ENCODE data around the gene RPS6KA2. TPM values are rescaled to one million over a fixed set of nuclear protein-coding genes. Genes with fewer than 3 reads are reported as not detected.
"Not testable (repeated sequence)": the region's sequence is repeated elsewhere in the genome, so short reads cannot be mapped to it uniquely, and the experiment has no call there.

The RPS6KA2 gene
- polyA plus RNA-seq, 5 donors = 38.9 to 52.0 (median 42.5) TPM

- no peak for DNase-seq
Observed at GRCh38 chr6:166556863-166557322, 70.2 kb downstream of the RPS6KA2 start.

DNA sequence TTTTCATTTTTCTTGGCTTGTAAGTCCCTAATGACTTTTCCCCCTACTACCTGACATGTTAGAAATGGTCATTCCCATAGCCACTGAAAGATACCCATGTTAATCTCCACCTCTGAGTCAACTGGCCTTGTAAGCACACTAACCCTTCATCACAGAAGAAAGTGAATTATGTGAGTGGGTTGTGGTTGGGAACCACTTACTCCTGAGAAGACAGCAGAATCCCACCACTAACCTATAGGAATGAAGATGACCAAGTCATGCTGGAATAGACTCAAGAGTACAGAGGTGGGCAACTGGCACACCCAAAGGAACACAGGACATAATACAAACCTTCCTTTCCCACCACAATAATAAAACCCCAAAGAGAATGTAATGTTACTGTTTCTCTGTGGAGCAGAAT is 70.7 kb downstream of the RPS6KA2 start:
- no peak for DNase-seq

GRCh38 chr6:166555086-166555485 is 72.0 kb downstream of the RPS6KA2 start:
- DNase-seq = no peak

GRCh38 chr6:166554316-166554715 is 72.7 kb downstream of the RPS6KA2 start:
- DNase-seq = no peak

- no peak for DNase-seq
Observed at GRCh38 chr6:166553563-166554271, 73.3 kb downstream of the RPS6KA2 start.

DNA sequence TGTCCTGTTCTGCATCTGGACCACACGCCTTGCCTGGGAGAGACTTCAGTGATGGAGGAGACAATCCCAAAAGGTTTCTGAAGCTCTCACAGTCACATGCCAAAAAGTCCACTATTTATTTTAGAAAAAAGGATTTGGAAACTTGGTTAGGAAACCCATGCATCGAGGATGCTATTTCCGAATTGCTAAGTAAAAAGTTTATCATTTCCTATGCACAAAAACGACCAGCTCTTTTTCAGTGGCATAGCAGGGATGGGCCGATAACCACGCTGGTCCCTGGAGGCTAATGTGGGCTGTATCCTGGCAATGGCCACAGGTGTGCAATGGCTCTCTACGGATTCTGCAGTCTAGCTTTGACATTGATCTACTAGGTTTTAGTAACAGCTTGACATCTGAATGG is 74.5 kb downstream of the RPS6KA2 start:
- DNase-seq = no peak

GRCh38 chr6:166551754-166552495 is 75.1 kb downstream of the RPS6KA2 start:
- no peak for DNase-seq

- no peak for DNase-seq
Observed at GRCh38 chr6:166546653-166547052, 80.4 kb downstream of the RPS6KA2 start.

GRCh38 chr6:166545156-166546034 is 81.7 kb downstream of the RPS6KA2 start:
- DNase-seq = no peak

- DNase-seq = no peak
Observed at GRCh38 chr6:166544296-166544605, 82.8 kb downstream of the RPS6KA2 start.

DNA sequence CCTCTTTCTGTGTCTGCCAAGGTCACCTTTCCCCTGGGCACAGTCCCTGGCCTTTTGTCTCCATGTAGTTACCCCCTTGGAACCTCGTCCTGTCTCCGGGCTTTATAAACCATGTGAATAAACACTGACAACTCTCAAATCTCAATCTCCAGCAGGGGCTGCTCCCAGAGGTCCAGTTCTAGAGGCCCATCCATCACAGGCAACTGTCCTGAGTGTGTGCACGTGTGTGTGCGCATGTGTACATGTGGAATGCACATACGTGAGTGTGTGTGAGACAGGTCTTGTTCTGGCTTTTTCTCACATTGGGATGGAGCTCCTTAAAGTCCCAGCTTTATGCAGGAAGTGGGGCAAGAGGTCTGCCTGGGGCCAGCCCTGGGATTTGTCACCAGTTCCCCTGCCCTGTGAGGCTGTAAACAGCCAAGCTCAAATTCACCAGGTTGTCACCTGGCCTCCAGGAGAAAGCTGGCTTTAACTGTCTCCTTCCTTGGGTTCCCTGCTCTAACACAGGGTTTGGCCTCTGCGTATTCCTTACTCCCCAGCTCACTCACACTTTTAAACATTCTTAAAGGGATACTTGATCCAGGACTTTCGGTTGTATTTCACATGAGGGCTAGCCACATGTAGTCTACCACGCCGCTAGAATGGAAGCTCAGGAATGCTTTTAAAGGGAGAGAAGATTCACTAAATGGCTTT is 83.3 kb downstream of the RPS6KA2 start:
- DNase-seq = no peak

DNA sequence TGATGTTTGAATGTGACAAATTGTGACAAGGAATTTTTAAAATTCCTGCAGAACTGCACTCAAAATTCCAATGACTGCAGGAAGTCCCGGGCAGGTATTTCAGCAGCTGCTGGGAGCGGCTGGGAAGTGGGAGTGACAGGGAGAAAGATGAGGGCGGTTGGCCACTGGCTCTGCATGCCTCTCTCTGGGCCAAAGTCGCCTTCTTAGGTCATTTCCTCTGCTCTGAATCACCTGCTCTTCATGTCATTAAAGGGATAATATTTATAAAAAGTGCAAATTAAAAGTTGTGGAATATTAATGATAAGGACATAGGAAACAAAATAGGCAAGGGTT is 84.5 kb downstream of the RPS6KA2 start:
- DNase-seq = no peak

- no peak for DNase-seq
Observed at GRCh38 chr6:166541876-166542579, 85.0 kb downstream of the RPS6KA2 start.

- DNase-seq = no peak
Observed at GRCh38 chr6:166541366-166541765, 85.7 kb downstream of the RPS6KA2 start.

DNA sequence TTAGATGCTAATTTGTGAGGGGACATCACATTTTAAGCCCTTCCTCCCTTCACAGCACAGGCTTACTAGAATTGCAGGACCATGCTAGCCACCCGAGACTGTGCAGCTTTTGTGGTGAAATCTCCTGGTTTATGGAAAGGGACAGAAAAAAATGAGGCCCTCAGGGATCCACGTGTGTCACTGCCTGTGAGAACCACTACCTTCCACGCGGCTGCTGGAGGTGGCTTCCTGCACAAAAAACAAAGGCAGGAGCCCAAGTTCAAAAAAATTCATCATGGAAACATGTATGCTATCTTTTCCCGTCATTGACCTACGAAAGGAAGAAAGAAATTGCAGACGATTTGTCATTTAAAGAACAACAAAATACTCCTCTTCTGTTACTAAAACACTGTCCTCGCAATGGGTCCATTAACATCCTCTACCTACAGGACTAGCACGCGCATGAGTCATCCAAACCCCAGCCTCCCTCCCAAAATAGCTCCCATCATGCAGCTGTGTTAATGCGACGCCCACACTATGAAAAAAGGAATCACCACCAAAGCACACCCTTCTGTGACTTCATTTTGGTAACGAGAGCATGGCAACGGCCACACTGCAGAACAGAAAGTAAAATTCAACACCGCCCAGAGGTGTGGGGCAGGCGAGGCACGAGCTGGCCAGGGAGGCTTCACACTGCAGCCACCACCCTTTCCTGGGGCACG is 86.3 kb downstream of the RPS6KA2 start:
- no peak for DNase-seq

DNA sequence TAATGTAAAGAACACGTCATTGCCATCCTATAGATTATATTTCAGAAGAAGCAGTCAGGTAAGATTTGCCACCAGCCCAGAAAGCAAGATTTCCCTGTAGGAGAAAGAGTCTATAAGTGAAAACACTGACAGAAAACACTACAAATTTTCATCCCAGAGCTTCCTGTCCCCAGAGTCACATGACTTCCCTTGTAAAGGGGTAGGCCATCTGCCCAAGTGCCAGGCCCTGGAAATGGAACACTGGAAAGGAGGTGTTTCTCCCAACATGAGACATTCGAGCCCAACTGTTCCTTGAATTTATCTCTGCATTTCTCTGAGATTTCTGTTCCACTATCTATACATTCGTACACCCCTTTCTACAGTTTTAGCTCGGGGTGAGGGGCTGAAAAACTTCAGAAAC is 87.5 kb downstream of the RPS6KA2 start:
- no peak for DNase-seq

- not testable (repeated sequence) for DNase-seq
Observed at GRCh38 chr6:166539011-166539385, 88.1 kb downstream of the RPS6KA2 start.

DNA sequence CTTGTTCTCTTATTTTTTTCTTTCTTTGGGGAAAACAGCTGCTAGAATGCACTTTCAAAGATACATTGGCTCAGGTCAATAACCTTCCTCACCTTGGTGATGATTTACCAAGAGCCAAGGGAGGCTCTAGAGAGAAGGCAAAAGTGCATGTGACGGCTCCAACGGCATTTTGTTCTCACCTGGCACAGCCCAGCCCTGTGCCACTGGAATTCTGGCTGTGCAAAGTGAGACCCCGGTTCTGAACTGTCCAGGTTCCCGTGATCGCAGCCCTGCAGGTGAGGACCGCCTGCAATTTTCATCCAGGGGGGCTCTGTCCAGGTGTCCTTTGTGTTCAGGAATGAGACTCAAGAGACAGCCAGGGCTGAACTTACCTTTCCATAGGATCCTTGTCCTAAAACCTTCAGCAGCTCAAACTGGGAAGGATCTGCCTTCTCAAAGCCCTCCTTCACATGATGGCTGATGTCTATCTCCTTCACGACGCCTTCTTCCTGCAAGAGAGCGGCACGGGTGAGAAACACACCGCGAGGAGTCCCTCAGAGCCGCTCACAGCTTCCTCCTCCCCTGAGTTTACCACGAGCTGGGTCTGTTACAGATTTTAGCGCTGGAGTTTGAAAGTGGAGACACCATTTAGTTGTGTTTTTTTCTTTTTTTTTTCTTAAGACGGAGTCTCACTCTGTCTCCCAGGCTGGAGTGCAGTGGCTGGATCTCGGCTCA is 88.6 kb downstream of the RPS6KA2 start:
- no peak for DNase-seq

GRCh38 chr6:166534658-166535406 is 92.2 kb downstream of the RPS6KA2 start:
- no peak for DNase-seq
